Adrenal gland (tissue), 12 donors: ENCODE results near the gene TBC1D2B. TPM values are rescaled to one million over a fixed set of nuclear protein-coding genes. Genes with fewer than 3 reads are reported as not detected.
"Not testable (repeated sequence)": the region's sequence is repeated elsewhere in the genome, so short reads cannot be mapped to it uniquely, and the experiment has no call there.

Source experiments
- DNase-seq, 7 donors: peaks; one replicate each; pipeline ENCODE4 v3.0.0-alpha.2; 2019 to 2020
- H3K27ac ChIP-seq, 5 donors: fragments of 200-600 bp; sonication (generic) in 4 of 5; 1 replicate in 3 of 5; 2 replicates in 2 of 5; pipeline versions ENCODE4 v1.5.1 to v1.8.0; 2016 to 2020; ENCODE audit warnings: mild to moderate bottlenecking in 1 of 5
- H3K27me3 ChIP-seq: fragments of 200-600 bp; 2 replicates; pipeline ENCODE4 v1.8.0; 2021
- H3K36me3 ChIP-seq, 2 donors: fragments of 200-600 bp; replicated peaks in 1 of 2; 1 replicate in 1 of 2; 2 replicates in 1 of 2; pipeline versions ENCODE4 v1.5.1 to v1.8.0; 2018 to 2022
- H3K4me1 ChIP-seq, 2 donors: fragments of 200-600 bp; replicated peaks in 1 of 2; 1 replicate in 1 of 2; 2 replicates in 1 of 2; pipeline versions ENCODE4 v1.5.1 to v1.8.0; 2018 to 2021
- H3K4me3 ChIP-seq, 4 donors: fragments of 200-600 bp; sonication (generic) in 3 of 4; one replicate each; pipeline ENCODE4 v1.5.1; 2016 to 2018
- H3K9me3 ChIP-seq, 3 donors: fragments of 200-600 bp; sonication (generic) in 1 of 3; replicated peaks in 1 of 3; 1 replicate in 2 of 3; 2 replicates in 1 of 3; pipeline versions ENCODE4 v1.5.1 to v1.8.0; 2016 to 2021
- CTCF ChIP-seq, 6 experiments: fragments of 450-650 bp in 4 of 6; fragments of 200-600 bp in 2 of 6; sonication (generic) in 1 of 6; IDR thresholded peaks; 1 replicate in 5 of 6; 2 replicates in 1 of 6; pipeline versions ENCODE4 v1.5.1 to v1.8.0; 2016 to 2021; ENCODE audit warnings: antibody characterized with exemption in 6 of 6, mild to moderate bottlenecking in 2 of 6, moderate library complexity in 1 of 6
- POLR2A ChIP-seq, 2 donors: fragments of 450-650 bp; IDR thresholded peaks; one replicate each; pipeline ENCODE4 v1.6.1; 2017; ENCODE audit warnings: antibody characterized with exemption in 2 of 2, mild to moderate bottlenecking in 2 of 2, moderate library complexity in 1 of 2
- WGBS, 4 donors: extraction: QIAGEN DNeasy Blood & Tissue Kit in 2 of 4; methylation state at CpG; one replicate each; pipeline versions ENCODE4 v1.1.5 to v1.1.7; 2013 to 2017; 5-methylcytosine and 5-hydroxymethylcytosine counted together
- intact Hi-C, 2 donors: fragments of 100-400 bp; cut with DNase I; formaldehyde crosslinking; loops; one replicate each; pipeline versions ENCODE4 v1.14.1 to v1.15.0; 2022 to 2023
- polyA plus RNA-seq, 3 donors: library from polyadenylated mRNA; stranded (reverse); fragments of 200-250 nt in 2 of 3; fragments of 350-450 nt in 1 of 3; fragmentation: Illumina TruSeq in 1 of 3; extraction: RNeasy Lipid Tissue Mini Kit (QIAGEN cat#74804) in 1 of 3; gene quantifications; one replicate each; pipeline ENCODE4 v1.2.3, GENCODE V29; 2013 to 2014
- total RNA-seq, 9 donors: library from RNA; depleted of rRNA in 4 of 9; stranded (reverse); fragments of >200 nt in 4 of 9; fragments of 120-200 nt in 1 of 9; fragmentation: NEBNext Ultra II Directional in 1 of 9; extraction: Animal tissue kit (Norgen Biotek cat#: 25700) in 1 of 9; gene quantifications; one replicate each; pipeline versions ENCODE4 v1.1.0 to v1.2.4, GENCODE V29; 2013 to 2023
- donor health status: healthy with polysubstance abuse.
- donor health status: Bipolar disorder and iron deficiency.
- donor health status: DM: yes; HTN: yes; CAD: no.
- donor health status: DM: no; HTN: no; CAD: no.
- donor health status: DM: no; HTN: no; CAD: no.
- donor health status: DM: yes; HTN: yes; CAD: no.

The TBC1D2B gene
- total and polyA plus RNA-seq, 12 donors, result 16.3 to 95.0 (median 54.6) TPM

- Histone ChIP-seq H3K4me3 (no peak overlapping the region), H3K27me3 (no peaks in the 10 kb centered on the region), H3K9me3 (no peaks in the 10 kb centered on the region), H3K27ac (peak overlapping the region in 1 of 5 donors; percentile 26), H3K4me1 (peaks cover 3 to 5% of the 10 kb centered on the region in 2 donors), H3K36me3 (no peaks in the 10 kb centered on the region)
- peak in 1 of 7 donors; percentile 51 for DNase-seq
- WGBS, 4 donors, result 82 to 85% (median 83%) methylated on average over 17 to 26 of the region's 26 CpGs
- intact Hi-C loops, result no loop called here
- TF ChIP-seq POLR2A (IDR thresholded peaks at IDR 0.05), result no peak
- no peak for TF ChIP-seq CTCF (IDR thresholded peaks at IDR 0.05)
Observed at GRCh38 chr15:77975332-77976094, 102.0 kb downstream of the TBC1D2B start.

- H3K27me3 ChIP-seq, result no peaks in the 10 kb centered on the region
- H3K4me1 ChIP-seq, result peaks cover 3 to 5% of the 10 kb centered on the region in 2 donors
- peak in 1 of 7 donors; percentile 47 for DNase-seq
- H3K27ac ChIP-seq, result peak overlapping the region in 1 of 5 donors; percentile 26
- no peak overlapping the region for H3K4me3 ChIP-seq
- H3K9me3 ChIP-seq, result no peaks in the 10 kb centered on the region
- H3K36me3 ChIP-seq, result no peaks in the 10 kb centered on the region
- WGBS, 4 donors, result 89 to 93% (median 89%) methylated on average over 6 to 14 of the region's 14 CpGs
- TF ChIP-seq CTCF (IDR thresholded peaks at IDR 0.05) (no peak), POLR2A (IDR thresholded peaks at IDR 0.05) (no peak)
- intact Hi-C loops, result no loop called here
Observed at GRCh38 chr15:77974416-77975331, 102.8 kb downstream of the TBC1D2B start.

GRCh38 chr15:77974098-77974414 is 103.5 kb downstream of the TBC1D2B start:
- intact Hi-C loops, result no loop called here
- peak in 6 of 7 donors; percentile 84 to 93 (median 88) for DNase-seq
- peak overlapping the region in 2 of 5 donors; percentile 47 to 68 for H3K27ac ChIP-seq
- no peaks in the 10 kb centered on the region for H3K9me3 ChIP-seq
- no peaks in the 10 kb centered on the region for H3K36me3 ChIP-seq
- H3K4me1 ChIP-seq, result peaks cover 3 to 5% of the 10 kb centered on the region in 2 donors
- 11 to 33% (median 22%) methylated on average over 4 to 6 of the region's 6 CpGs; no CpG with 5 or more reads in 1 of the 4 donors for WGBS, 4 donors
- H3K27me3 ChIP-seq, result no peaks in the 10 kb centered on the region
- TF ChIP-seq POLR2A (IDR thresholded peaks at IDR 0.05) (no peak), CTCF (IDR thresholded peaks at IDR 0.05) (no peak)
- no peak overlapping the region for H3K4me3 ChIP-seq

GRCh38 chr15:77973273-77974097 is 104.0 kb downstream of the TBC1D2B start:
- intact Hi-C loops, H3K4me1 ChIP-seq, H3K4me3 ChIP-seq, H3K36me3 ChIP-seq, DNase-seq, H3K9me3 ChIP-seq, H3K27me3 ChIP-seq: not testable (repeated sequence)
- WGBS, 4 donors, result 47 to 61% (median 52%) methylated on average over 6 to 9 of the region's 22 CpGs; no CpG with 5 or more reads in 1 of the 4 donors
- H3K27ac ChIP-seq, result peak overlapping the region in 2 of 5 donors; percentile 47 to 68

GRCh38 chr15:77972706-77973105 is 104.8 kb downstream of the TBC1D2B start:
- H3K9me3 ChIP-seq, DNase-seq, H3K27ac ChIP-seq, H3K4me3 ChIP-seq, intact Hi-C loops, H3K36me3 ChIP-seq, H3K4me1 ChIP-seq, H3K27me3 ChIP-seq: not testable (repeated sequence)
- WGBS, 4 donors, result 71 to 86% (median 76%) methylated on average over 4 to 5 of the region's 6 CpGs; no CpG with 5 or more reads in 1 of the 4 donors

- 48 to 60% (median 55%) methylated on average over 5 to 7 of the region's 7 CpGs for WGBS, 4 donors
- H3K27me3 ChIP-seq, H3K36me3 ChIP-seq, H3K9me3 ChIP-seq, H3K4me3 ChIP-seq, H3K4me1 ChIP-seq, intact Hi-C loops, H3K27ac ChIP-seq: not testable (repeated sequence)
- DNase-seq, result peak in 1 of 7 donors; percentile 52
Observed at GRCh38 chr15:77971875-77972274, 105.6 kb downstream of the TBC1D2B start.

GRCh38 chr15:77970813-77971360 is 106.6 kb downstream of the TBC1D2B start:
- H3K9me3 ChIP-seq, H3K27me3 ChIP-seq, DNase-seq, intact Hi-C loops, H3K4me3 ChIP-seq, H3K36me3 ChIP-seq, H3K27ac ChIP-seq, H3K4me1 ChIP-seq: not testable (repeated sequence)
- WGBS, 4 donors, result 77 to 88% (median 85%) methylated on average over 2 to 3 of the region's 4 CpGs
